Fibroblast of skin of left quadriceps (primary cell): ENCODE data around the gene PKHD1.

ENCODE experiments used
- DNase-seq, 2 experiments: peaks; one replicate each; pipeline ENCODE4 v3.0.0-alpha.2; 2013; ENCODE audit warnings: low read depth in 2 of 2

PKHD1 gene

DNA sequence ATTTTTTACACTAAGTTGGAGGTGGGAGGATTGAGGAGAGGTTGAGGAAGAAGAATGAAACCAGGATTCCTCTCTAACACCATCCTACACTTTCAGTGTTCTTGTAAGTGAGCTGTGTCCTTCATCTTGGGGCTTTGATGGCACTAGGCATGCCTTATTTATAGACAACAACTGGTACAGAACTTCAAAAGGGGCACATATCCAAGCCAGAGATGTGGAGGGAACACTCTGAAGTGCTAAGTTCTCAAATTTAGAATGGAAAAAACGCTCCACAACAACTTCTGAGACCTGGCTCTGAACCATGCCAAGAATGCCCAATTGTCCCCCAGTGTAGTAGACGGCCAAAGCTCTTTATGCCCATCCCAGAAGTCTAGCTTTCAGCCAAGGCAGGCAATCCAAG is 16.2 kb upstream of the PKHD1 start:
- DNase-seq, result no peak

DNA sequence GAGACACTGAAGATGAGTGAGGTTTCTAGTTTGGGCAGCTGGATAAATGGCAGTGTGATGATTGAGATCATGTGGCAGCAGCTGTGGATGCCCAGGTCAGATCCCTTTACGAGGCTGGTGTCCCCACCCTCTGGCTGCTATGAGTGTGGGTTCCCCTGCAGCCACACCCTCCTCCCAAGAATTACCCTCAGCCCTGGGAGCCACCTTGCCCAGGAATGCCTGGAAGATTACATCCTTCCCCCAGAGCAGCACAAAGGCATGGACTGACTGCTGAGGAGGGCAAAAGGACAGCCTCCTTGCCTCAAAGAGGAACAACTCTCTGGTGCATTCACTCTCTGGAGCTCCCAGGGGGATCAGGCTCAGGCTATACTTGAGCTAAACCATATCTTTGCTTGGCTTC is 15.0 kb upstream of the PKHD1 start:
- no peak for DNase-seq

DNA sequence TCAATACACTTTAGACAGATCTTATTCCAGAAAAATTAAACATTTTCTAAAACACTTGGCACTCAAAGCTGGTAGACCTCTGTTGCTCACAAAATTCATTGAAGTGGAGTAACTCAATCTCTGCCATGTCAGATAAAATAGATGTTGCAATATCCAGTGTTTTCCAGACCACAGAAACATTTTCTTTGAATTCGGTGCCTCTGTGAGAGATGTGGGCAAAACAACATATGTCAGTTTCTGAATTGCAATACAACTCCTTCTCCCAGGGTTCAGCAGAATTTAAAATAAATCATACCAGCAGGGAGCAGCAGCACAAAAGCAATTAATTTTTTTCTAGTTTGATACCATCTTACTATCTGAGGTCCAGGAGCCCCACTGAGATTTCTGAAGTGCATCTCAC is 11.3 kb upstream of the PKHD1 start:
- no peak for DNase-seq

DNA sequence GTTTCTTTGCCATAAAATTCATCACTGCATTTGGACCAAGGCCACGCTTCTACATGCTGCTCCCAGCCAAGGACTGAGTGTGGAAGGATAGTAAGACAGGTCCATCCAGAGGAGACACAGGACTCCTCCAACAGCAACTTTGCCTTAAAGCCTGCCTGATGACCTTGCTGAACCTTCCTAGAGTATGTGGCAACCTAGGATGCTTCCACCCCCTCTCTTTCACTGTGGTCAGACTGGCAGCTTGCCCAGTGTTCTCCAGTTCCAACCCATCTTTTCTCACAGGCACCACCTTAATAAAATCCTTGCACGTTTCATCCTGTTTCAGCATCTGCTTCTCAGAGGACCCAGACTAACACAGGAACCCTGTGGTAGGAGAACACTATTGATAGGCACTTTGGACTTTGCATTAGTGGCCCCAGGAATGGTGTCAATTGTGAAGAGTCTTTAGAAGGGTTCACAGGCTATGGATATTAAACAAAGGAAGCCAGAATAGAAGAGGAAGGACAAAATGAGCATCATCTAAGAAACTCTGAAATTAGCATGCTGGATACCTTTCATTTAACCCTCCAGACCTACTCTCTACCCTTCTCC is 2.4 kb upstream of the PKHD1 start:
- DNase-seq, result no peak

DNA sequence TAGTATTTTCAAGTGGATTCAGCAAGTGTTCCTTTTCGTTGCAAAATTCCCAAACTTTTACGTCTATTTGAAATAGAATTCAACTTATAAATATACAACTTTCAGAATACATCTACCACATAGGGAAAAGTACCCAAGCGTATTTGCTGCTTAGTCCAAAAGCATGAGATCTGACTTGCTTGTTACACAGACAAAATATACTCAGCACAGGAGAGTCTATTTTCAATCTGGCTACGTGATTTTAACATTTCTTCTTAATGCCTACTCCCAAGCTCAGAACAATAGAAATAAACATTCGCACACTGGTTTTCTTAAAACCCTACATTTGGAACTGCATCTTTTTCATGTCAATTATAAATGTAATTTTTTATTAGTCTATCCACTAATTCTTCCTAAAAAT is 672 bp downstream of the PKHD1 start:
- no peak for DNase-seq

DNA sequence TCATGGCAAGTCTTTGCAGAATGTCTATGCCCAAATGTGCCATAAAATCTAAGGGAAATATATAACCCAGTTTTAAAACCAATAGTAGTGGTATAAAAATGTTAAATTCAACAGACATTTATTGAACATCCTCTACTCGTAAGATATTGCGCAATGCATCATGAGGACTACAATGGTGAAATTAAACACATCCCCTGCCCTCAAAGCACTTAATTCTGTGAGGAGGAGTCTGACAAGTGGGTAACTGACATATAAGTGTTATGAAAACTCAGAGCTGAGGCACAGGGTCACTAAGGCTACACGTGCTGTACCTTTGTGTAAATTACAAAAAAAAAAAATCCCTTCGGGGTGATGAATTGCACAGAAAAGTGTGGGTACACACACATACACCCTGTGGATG is 6.2 kb downstream of the PKHD1 start:
- DNase-seq, result no peak

DNA sequence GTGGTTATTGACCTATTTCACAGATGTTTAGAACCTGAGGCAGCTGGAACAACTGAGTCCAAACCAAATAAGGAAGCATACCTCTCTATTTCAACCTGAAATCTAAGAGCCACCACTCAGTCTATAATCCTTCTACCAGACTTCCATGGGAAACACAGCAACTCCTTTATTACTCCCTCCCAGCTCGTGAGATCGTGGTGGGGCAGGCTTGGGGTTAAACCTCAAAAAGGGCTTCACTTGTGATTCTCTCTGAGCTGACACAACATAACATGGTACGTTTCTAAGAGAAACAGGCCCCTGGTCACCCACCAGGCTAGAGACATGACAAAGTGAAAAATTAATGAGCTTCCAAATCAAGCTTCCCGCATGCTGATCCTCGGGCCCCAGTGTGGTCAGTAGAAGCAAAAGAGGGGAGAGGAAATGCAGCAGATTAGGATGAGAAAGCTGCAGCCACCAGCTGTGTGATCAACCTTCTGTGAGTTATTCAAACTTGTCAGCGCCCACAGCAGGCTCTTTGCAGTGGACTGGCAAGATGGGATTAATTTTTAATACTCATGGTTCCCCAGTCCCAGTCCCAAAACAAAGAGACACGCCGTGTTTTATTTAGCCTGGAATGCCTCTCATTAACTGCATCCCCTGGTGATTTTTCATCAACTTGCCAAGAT is 9.3 kb downstream of the PKHD1 start:
- no peak for DNase-seq

DNA sequence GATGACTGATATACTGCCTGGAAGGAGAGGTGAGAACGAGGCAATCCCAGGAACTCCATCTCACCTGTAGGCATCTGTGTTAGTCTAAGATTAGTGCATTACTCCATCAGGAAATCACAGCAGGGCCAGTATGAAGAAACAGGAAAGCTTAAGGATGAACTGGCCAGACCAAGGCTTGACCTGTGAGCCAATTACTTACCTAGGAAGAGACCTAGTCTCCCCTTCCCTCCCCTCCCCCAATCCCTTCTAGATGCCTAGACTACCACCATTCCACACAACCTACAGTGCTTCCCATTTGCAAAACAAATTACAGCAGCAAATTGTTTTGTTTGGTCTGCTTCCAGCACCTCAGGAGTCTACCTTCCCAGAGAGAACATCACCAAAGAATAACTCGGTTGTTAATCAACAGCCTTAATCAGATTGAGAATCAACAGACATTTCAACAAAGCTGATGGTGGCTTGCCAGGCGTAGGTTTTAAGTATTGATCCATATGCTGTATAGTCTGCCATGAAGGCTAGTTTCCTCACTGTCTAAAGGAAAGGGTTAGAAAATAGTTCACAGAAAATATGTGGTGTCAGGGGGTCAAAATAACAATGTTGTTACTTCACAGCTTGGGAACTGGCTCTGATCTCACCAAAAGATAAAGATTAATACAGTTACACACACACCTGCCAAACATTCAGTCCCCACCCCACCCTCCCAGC is 10.1 kb downstream of the PKHD1 start:
- DNase-seq, result no peak

DNA sequence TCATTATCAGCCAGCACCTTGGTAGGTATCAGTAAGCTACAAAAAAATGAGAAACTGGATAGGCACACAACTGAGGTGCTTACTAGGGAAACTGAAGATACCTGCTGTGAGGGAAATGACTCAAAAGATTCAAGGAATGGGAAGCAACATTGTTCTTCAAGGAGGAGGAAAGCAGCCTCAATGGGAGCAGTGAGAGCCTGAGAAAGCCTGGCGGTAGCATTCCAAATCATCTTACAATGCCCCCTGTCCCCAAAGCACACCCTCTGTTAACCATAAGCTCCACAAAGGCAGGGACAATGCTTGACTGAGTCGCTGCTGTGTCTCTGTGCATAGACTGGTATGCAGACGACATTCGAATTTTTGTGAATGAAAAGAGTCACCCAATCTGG is 10.6 kb downstream of the PKHD1 start:
- DNase-seq, result no peak

DNA sequence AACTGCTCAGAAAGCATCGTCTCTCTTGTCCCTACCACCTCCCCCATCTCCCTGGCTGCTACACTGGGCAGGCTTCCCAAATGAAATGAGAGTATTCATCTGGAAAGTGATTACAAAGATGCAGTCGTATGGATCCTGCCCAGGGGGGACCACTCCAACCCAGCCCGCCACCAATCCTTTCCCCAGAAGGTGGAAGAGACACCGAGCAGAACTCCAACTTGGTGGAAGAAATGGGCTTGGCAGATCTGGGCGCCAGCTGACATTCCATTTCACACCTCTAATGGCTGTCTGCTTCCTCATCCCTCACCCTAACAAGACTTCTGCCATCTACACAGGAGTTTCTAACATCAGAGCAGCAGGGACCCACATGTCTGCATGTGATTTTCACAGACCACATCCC is 12.7 kb downstream of the PKHD1 start:
- no peak for DNase-seq

DNA sequence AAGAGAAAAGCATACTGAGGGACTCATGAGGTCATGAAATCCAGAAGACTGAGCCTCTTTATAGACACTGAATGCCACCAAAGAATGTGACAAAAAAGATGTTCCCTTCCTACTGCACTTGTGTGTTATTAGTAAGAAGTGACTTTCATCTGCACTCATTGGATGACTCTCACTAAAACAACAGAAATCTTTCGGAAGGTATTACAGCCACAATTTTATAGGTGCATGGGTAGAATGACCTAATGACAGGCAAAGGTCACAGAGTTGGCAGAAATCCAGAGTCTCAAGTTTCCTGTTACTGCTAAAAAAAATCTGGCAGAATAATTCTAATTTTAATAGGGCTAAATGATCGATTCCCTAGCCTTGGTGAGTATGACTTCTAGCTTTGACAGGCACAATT is 13.3 kb downstream of the PKHD1 start:
- no peak for DNase-seq

DNA sequence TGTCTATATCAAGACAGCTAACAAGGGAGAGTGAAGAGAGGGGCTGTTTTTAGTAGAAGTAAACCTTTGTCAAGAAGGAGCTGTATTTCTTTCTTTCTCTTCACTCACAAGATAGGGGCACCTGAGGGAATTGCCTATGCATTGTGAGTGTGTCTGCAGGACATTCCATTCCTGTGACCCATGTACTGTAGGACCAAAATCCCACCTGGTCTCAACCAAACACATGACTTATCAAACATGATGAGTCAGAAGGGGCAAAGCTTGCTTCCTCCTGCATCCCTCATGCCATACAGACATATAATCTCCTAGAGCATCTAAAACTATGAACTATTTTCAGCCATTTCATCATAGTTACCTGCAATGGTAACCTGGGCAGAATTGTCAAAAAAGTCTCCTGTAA is 21.8 kb downstream of the PKHD1 start:
- no peak for DNase-seq

DNA sequence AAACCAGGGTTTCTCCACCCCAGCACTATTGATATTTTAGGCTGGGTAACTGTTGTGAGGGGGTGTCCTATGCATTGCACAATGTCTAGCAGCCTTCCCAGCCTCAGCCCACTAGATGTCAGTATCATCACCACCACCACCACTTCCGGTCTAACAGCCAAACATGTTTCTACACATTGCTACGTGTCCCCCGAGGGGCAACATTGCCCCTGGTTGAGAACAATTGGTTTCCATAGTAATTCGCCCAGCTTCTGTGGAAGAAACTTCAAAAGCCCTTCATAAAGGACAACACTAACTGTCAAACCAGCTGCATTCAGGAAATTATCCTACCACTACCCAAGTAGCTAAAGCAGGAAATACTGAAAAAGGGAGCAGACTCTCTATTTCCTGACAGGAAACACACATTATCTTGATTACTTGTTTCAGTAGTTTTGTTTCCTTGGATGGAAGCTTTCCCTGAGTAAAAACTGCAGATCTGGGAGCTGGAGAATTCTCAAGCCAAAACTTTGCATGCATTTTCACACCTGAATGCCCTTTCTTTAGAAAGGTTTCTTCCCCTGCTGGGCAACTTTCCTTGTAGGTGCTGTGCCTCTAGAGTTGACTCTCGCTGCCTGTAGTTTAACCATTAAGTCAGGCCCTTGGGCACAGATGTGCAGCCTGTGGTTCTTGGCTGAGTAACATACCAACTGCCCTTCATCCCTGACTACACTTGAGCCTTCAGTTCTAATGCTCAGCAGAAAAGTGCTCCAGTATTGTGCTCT is 23.6 kb downstream of the PKHD1 start:
- peak; percentile 8 to 12 for DNase-seq

DNA sequence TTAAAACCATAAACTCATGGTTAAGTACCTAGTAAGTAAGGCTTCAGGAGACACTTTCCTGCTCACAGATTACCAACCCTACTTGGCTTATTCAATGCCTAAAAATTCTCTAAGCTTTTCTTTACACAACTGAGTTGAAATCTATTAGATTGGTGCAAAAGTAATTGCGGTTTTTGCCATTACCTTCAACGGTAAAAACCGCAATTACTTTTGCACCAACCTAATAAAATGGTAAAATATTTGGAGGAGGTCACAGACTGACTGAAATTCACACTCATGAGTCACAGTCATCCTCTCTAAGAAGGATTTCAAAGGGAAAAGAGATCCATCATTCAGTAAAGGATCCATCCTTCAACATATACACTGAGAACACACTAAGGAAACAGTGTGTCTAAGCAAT is 25.9 kb downstream of the PKHD1 start:
- DNase-seq, result no peak

DNA sequence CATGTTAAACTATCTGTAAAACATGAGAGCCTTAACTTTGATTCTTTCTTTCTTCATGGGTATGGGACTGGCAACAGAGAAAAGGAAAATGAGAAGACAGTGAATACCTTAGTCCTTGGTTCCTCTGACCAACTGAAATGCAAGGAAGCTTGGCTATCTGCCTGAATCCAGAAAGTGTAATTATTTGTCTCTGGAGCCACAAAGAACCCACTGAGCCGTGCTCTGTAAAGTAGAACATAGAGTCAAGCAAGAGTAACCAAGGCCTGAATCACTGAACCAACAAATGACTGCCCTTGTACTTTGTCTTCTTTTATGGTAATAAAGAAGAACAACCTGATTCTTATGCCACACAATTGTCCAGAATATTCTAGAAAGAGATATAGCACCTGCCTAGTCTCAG is 27.6 kb downstream of the PKHD1 start:
- DNase-seq, result no peak

DNA sequence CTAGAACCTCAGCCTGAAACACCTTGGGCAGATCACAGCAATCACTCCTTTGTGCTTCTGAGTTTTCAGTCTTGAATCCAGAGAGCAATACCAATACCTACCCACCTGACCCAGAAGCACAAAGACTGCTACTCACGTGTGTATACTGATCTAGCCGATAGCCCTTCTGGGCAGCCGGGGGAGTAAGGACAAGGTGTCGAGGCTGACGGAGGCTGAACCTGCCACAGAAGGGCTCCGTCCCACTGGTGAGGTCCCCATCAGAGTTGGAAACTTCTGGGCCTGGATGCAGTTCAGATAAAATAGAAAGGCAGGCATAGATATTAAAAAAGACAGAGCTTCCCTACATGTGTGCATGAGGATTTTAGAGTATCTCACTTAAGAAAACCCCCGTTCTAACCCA is 32.0 kb downstream of the PKHD1 start:
- DNase-seq, result no peak

DNA sequence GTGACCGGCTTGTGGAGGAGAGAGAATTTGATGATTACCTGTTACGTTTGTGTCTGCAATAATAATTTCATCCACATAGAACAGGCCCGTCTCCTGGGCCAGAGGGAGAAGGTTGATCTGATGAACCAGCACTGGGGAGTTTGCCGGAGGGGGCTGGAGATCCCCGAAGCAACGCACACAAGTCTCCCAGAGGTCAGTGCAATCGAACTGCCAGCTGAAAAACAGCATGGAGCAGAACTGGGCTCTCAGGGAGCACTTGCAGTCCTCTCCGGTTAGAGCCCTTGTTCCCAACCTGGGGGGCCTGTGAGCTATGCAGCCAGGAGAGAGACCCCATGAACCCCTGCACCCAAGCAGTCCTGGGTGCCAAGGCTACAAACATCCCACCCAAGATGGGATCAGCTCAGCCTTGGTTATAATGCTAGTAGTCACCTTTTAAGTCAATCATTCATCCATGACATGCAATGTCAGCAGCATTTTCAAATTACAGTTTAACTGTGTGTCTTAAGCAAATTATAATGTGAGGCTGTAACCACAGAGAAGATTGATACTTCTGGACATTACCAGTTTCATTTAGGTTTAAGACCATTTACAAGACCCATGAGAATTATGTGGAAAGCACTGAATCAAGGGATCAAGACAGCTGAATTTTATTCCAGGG is 34.2 kb downstream of the PKHD1 start:
- no peak for DNase-seq

DNA sequence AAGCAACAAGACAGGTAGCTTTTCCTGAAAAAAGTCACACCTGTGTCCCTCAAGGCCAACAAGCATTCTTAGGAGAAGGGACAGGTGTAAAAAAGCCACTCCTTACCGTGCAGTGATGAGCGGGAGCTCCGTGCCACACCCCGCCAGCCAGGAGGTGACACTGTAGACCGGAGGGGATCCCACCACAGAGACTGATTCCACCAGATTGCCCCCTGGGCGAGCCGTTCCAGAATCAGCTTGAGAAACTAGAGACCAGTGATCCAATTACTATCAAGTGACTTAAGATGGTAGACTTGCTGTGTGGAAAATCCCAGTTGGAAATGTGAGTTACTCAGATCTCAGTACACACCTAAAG is 37.4 kb downstream of the PKHD1 start:
- DNase-seq, result no peak

DNA sequence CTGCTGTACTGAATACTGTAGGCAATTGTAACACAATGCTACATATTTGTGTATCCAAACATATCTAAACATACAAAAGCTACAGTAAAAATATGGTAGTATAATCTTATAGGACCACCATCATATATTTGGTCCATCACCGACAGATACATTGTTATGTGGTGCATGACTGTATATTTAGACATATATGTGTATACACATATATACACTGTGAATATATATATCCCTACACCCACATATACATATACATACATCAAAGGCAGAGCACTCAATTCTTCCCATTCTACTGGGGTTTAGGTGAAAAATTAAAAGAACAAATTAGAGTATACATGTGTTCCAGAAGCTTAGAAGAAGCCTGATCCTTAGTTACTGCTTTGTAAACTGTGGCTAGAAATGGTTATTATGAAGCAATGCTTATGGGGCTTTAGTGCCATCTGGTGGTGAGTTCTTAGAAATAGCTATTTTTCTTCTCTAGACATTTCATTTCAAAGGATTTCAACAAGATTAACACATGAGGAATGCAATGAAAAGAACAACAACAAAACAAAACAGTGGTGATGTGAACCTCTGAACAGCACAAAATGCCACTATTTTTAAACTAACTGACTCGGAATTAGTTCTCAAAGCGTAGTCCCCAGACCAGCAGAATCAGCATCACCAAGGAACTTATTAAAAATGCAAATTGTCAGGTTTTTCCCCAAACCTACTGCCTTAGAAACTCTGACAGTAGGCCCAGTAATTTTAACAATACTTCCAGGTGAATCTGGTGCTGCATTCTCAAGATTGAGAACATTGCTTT is 38.0 kb downstream of the PKHD1 start:
- peak in 1 of 2 experiments; percentile 3 for DNase-seq

DNA sequence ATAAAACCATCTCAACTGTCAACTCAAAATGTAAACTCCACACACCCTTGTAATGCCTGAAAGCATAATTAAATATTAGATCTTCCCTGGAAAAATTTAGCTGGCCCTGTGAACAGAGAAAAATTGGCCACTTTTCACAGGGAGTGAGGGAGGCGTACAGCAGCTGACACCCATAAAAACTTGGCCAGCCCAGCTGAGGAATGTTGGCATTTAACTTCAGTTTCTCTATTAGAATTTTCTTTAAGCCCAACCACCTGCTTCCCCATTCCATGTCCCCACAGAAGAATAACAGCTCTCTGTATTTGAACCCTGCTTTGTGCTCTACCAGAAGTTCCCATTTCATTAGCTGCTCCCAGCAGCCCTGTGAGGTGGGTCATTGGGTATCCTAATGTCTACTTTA is 41.0 kb downstream of the PKHD1 start:
- DNase-seq, result no peak

DNA sequence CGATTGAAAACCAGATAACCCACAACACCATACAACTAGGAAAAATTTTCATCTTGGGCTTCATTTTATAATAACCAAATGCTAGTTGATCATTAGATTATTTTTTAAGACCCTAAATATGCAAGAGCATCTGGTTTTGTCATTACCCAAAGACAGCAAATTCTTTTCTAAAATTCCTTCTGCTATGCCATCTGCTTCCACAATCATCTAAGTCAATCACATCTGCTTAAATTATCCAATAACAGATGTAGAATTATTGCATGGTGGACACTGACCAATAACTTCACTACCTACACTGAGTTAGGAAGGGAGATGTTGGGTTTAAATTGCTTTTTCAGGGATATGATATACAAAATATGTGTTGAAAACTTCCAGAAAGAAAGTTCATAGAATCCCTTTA is 41.9 kb downstream of the PKHD1 start:
- DNase-seq, result no peak

DNA sequence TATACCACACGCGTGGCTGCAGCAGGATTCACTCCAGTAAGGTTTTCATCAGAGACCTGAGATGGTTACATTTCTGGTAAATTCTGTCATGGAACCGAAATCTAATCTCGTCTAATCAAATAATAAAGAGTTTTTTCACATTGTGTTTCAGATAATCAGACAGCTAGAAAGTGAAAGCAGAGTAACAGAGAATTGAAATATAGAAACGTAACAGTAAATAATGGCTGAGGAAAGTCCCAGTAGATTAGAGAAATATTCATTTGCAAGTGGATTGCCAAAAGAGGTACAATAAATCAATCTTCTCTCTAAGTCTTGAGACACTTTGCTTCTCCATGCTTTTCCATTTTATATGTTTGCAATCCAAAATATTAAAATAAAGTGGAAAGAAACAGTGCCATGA is 42.4 kb downstream of the PKHD1 start:
- DNase-seq, result no peak
